SW480 (cell line): Measurements from ENCODE around the gene SEC14L2.
A peak's percentile ranks its signal among the peaks of the same experiment; 100 is the strongest.
"Not testable (repeated sequence)": the region's sequence is repeated elsewhere in the genome, so short reads cannot be mapped to it uniquely, and the experiment has no call there.

ENCODE experiments used
- DNase-seq: peaks from one replicate; pipeline ENCODE4 v3.0.0-alpha.2; 2016; ENCODE audit warnings: low spot score

SEC14L2 gene

GRCh38 chr22:30426388-30427353, 29.9 kb downstream of the SEC14L2 start:
- peak; percentile 87 for DNase-seq

- DNase-seq = no peak
These were observed 31.1 kb downstream of the SEC14L2 start for GRCh38 chr22:30427871-30428270.

GRCh38 chr22:30429887-30430286, 33.1 kb downstream of the SEC14L2 start:
- no peak for DNase-seq

- no peak for DNase-seq
These were observed 34.1 kb downstream of the SEC14L2 start for GRCh38 chr22:30430933-30431332.

- no peak for DNase-seq
These were observed 35.3 kb downstream of the SEC14L2 start for GRCh38 chr22:30432096-30432495.

- DNase-seq = no peak
These were observed 35.7 kb downstream of the SEC14L2 start for GRCh38 chr22:30432520-30432919.

- DNase-seq = no peak
These were observed 36.4 kb downstream of the SEC14L2 start for GRCh38 chr22:30433227-30433626.

GRCh38 chr22:30433773-30434172, 37.0 kb downstream of the SEC14L2 start:
- no peak for DNase-seq

GRCh38 chr22:30434843-30435242, 38.0 kb downstream of the SEC14L2 start:
- peak; percentile 42 for DNase-seq

- no peak for DNase-seq
These were observed 38.9 kb downstream of the SEC14L2 start for GRCh38 chr22:30435674-30436126.

- no peak for DNase-seq
These were observed 39.4 kb downstream of the SEC14L2 start for GRCh38 chr22:30436196-30436595.

- no peak for DNase-seq
These were observed 41.7 kb downstream of the SEC14L2 start for GRCh38 chr22:30438559-30438958.

GRCh38 chr22:30439226-30439625, 42.4 kb downstream of the SEC14L2 start:
- no peak for DNase-seq

GRCh38 chr22:30439836-30440235, 43.0 kb downstream of the SEC14L2 start:
- no peak for DNase-seq

GRCh38 chr22:30441088-30441487, 44.3 kb downstream of the SEC14L2 start:
- no peak for DNase-seq

GRCh38 chr22:30444632-30445437, 48.0 kb downstream of the SEC14L2 start:
- peak; percentile 51 for DNase-seq

- DNase-seq = no peak
These were observed 48.8 kb downstream of the SEC14L2 start for GRCh38 chr22:30445438-30446145.

GRCh38 chr22:30447656-30448055, 50.8 kb downstream of the SEC14L2 start:
- DNase-seq = no peak

GRCh38 chr22:30451488-30451887, 54.7 kb downstream of the SEC14L2 start:
- DNase-seq = not testable (repeated sequence)

GRCh38 chr22:30452861-30453260, 56.0 kb downstream of the SEC14L2 start:
- DNase-seq = no peak

- no peak for DNase-seq
These were observed 57.1 kb downstream of the SEC14L2 start for GRCh38 chr22:30453731-30454510.
